HG03139 (cell line): ENCODE results near the gene ACSL6.

Experiments
- ATAC-seq: cut with Tn5 transposase; IDR thresholded peaks from one replicate; pipeline ENCODE4 v1.9.1; 2021; ENCODE audit not compliant: unreplicated experiment

The ACSL6 gene

GRCh38 chr5:132017738-132018625 is 6.5 kb upstream of the ACSL6 start:
- ATAC-seq: no peak

- ATAC-seq: no peak
Observed at GRCh38 chr5:132017316-132017715, 5.9 kb upstream of the ACSL6 start.

GRCh38 chr5:132016721-132017250 is 5.3 kb upstream of the ACSL6 start:
- ATAC-seq: no peak

- no peak for ATAC-seq
Observed at GRCh38 chr5:132013711-132014110, 2.3 kb upstream of the ACSL6 start.

- ATAC-seq: no peak
Observed at GRCh38 chr5:132013006-132013689, 1.7 kb upstream of the ACSL6 start.

GRCh38 chr5:132012371-132013005 is 1.0 kb upstream of the ACSL6 start:
- ATAC-seq: no peak

GRCh38 chr5:132010989-132011621 is 353 bp downstream of the ACSL6 start:
- no peak for ATAC-seq

- no peak for ATAC-seq
Observed at GRCh38 chr5:132010645-132010988, 841 bp downstream of the ACSL6 start.

- ATAC-seq: no peak
Observed at GRCh38 chr5:132009706-132010405, 1.6 kb downstream of the ACSL6 start.

- ATAC-seq: no peak
Observed at GRCh38 chr5:132008961-132009680, 2.3 kb downstream of the ACSL6 start.

GRCh38 chr5:132008163-132008473 is 3.3 kb downstream of the ACSL6 start:
- ATAC-seq: no peak

GRCh38 chr5:132007399-132008162 is 3.9 kb downstream of the ACSL6 start:
- peak; percentile 61 for ATAC-seq

GRCh38 chr5:132006331-132007120 is 4.9 kb downstream of the ACSL6 start:
- no peak for ATAC-seq

GRCh38 chr5:132005591-132005990 is 5.9 kb downstream of the ACSL6 start:
- ATAC-seq: no peak

- ATAC-seq: no peak
Observed at GRCh38 chr5:132003982-132004381, 7.5 kb downstream of the ACSL6 start.

GRCh38 chr5:132003170-132003744 is 8.2 kb downstream of the ACSL6 start:
- no peak for ATAC-seq

GRCh38 chr5:132002757-132003156 is 8.7 kb downstream of the ACSL6 start:
- no peak for ATAC-seq
